ENCODE results near the gene SLC12A8. TPM values are rescaled to one million over a fixed set of nuclear protein-coding genes. Genes with fewer than 3 reads are reported as not detected.

Gene SLC12A8
- total and polyA plus RNA-seq, 5 donors from 2014 or later, result not detected

DNA sequence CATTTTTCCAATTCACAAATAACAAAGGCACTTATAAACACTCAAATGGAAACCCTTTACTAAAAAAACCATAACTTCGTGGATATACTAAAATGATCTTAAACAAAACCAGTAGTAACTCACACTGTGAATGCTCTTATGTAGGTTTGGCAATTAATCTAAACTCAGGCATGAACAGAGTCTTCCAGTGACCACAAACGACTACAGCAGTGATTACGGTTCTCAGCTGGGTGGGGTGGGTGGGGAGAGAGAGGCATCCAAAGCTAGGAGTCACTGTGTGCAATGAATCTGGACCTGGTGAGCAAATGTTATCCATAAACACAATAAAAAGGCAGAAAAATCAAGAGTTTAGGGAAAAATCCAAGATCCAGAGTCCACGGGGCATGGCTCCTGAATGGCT lies 21.3 kb downstream of the SLC12A8 start:
- Mint-ChIP-seq H3K9me3 (no peaks in the 10 kb centered on the region), H3K27me3 (peaks cover 14% of the 10 kb centered on the region), H3K4me1 (no peaks in the 10 kb centered on the region), H3K27ac (no peak overlapping the region), H3K4me3 (no peak overlapping the region), H3K36me3 (no peaks in the 10 kb centered on the region)
- Histone ChIP-seq H3K27ac (ENCODE audit: insufficient read depth, low read length, poor library complexity, severe bottlenecking) (no peak overlapping the region), H3K4me3 (ENCODE audit: low read depth, low read length) (no peak overlapping the region), H3K36me3 (ENCODE audit: control insufficient read depth, insufficient read depth, low read length) (no peaks in the 10 kb centered on the region), H3K27me3 (ENCODE audit: control insufficient read depth, insufficient read depth, low read length) (no peaks in the 10 kb centered on the region), H3K9me3 (ENCODE audit: control insufficient read depth in 2 of 2, low read length in 2 of 2) (no peaks in the 10 kb centered on the region), H3K4me1 (ENCODE audit: control insufficient read depth, insufficient read depth, low read length, poor library complexity, severe bottlenecking) (no peaks in the 10 kb centered on the region)
- ATAC-seq (ENCODE audit: low read depth in 2 of 2) (no peak), DNase-seq (no peak)

DNA sequence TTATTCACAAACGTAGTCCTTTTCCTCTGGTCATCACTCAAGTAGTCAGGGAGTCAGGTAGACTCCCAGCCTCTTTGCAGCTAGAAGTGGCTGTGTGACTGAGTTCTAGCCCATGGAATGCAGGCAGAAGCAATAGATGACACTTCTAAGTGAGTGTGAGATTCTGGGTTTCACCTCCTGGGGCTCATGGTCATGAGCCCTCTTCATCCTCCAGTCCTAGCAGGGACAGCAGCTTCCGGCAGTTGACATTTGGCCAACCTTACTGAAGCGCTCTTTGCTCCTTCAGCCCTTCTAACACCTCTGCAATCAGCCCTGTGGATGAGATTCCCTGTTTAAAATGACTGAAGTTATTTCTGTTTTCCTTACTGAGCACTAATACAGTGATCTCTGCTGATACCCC lies 21.8 kb downstream of the SLC12A8 start:
- no peak overlapping the region for H3K27ac Mint-ChIP-seq

DNA sequence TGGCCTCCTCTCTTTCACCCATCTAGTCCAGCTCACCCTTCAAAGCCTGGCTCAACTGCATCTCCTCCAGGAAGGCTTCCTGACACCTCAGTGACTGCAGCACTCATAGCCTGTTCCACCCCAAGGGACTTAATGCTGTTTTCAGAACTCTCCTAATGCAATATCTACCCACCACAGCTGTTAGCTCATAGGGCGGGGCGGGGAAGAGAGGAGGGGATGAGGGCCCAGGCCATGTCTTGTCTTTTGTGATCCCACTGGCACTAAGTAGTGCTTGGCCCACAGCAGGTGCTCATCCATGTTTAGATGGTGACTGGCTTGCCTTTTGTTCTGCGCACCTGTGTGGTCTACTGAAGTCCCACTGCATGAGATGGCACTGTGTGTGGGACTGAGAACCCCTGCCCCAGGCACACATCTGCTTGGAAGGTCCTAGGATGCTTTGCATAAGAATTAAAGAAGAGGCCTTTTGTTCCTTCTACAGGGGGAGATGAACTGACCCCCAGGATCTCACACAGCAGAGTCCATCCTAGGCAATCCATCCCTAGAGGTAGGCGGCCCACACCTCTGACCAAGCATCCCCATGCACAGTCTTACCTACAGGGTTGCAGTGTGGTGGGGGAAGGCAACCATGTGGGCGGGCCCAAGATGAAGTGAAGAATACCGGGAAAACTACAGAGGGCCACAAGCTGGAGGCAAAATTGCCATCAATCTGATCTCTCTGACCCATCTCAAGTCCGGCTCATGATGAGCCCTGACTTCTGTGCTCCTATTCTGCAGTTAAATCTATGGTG lies 23.0 kb downstream of the SLC12A8 start:
- Mint-ChIP-seq H3K4me1 (no peaks in the 10 kb centered on the region), H3K36me3 (no peaks in the 10 kb centered on the region), H3K9me3 (no peaks in the 10 kb centered on the region), H3K27ac (no peak overlapping the region), H3K4me3 (no peak overlapping the region), H3K27me3 (peaks cover 14% of the 10 kb centered on the region)
- no peak for ATAC-seq (ENCODE audit: low read depth in 2 of 2)
- Histone ChIP-seq H3K4me1 (ENCODE audit: control insufficient read depth, insufficient read depth, low read length, poor library complexity, severe bottlenecking) (no peaks in the 10 kb centered on the region), H3K27me3 (ENCODE audit: control insufficient read depth, insufficient read depth, low read length) (no peaks in the 10 kb centered on the region), H3K36me3 (ENCODE audit: control insufficient read depth, insufficient read depth, low read length) (no peaks in the 10 kb centered on the region), H3K9me3 (ENCODE audit: control insufficient read depth in 2 of 2, low read length in 2 of 2) (no peaks in the 10 kb centered on the region), H3K27ac (ENCODE audit: insufficient read depth, low read length, poor library complexity, severe bottlenecking) (no peak overlapping the region), H3K4me3 (ENCODE audit: low read depth, low read length) (no peak overlapping the region)
- DNase-seq, result no peak

More for the DNA sequence above, 21.8 kb downstream of the SLC12A8 start:
- Histone ChIP-seq H3K27ac (ENCODE audit: insufficient read depth, low read length, poor library complexity, severe bottlenecking) (no peak overlapping the region), H3K4me1 (ENCODE audit: control insufficient read depth, insufficient read depth, low read length, poor library complexity, severe bottlenecking) (no peaks in the 10 kb centered on the region), H3K4me3 (ENCODE audit: low read depth, low read length) (no peak overlapping the region), H3K27me3 (ENCODE audit: control insufficient read depth, insufficient read depth, low read length) (no peaks in the 10 kb centered on the region), H3K9me3 (ENCODE audit: control insufficient read depth in 2 of 2, low read length in 2 of 2) (no peaks in the 10 kb centered on the region), H3K36me3 (ENCODE audit: control insufficient read depth, insufficient read depth, low read length) (no peaks in the 10 kb centered on the region)
- DNase-seq (no peak), ATAC-seq (ENCODE audit: low read depth in 2 of 2) (no peak)
- H3K36me3 Mint-ChIP-seq, result no peaks in the 10 kb centered on the region
- peaks cover 14% of the 10 kb centered on the region for H3K27me3 Mint-ChIP-seq
- H3K4me1 Mint-ChIP-seq, result no peaks in the 10 kb centered on the region
- no peaks in the 10 kb centered on the region for H3K9me3 Mint-ChIP-seq
- H3K4me3 Mint-ChIP-seq, result no peak overlapping the region

DNA sequence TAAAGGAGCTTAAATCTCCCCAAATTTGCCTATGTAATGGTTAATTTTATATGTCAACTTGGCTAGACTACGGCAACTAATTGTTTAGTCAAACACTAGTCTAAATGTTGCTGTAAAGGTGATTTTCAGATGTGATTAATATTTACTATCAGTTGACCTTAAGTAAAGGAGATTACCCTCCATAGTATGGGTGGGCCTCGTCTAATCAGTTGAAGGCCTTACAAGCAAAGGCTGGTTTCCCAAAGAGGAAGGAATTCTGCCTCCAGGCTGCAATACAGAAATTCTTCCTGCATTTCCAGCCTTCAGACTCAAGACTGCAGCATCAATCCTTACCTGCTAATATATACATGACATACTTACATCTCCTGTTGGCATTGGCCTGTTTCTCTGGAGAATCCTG lies 23.6 kb downstream of the SLC12A8 start:
- no peak overlapping the region for H3K27ac ChIP-seq (ENCODE audit: insufficient read depth, low read length, poor library complexity, severe bottlenecking)
- Mint-ChIP-seq H3K4me3 (no peak overlapping the region), H3K4me1 (no peaks in the 10 kb centered on the region), H3K36me3 (no peaks in the 10 kb centered on the region), H3K27me3 (peaks cover 10% of the 10 kb centered on the region), H3K9me3 (no peaks in the 10 kb centered on the region), H3K27ac (no peak overlapping the region)
- H3K36me3 ChIP-seq (ENCODE audit: control insufficient read depth, insufficient read depth, low read length), result no peaks in the 10 kb centered on the region
- no peak overlapping the region for H3K4me3 ChIP-seq (ENCODE audit: low read depth, low read length)
- no peaks in the 10 kb centered on the region for H3K4me1 ChIP-seq (ENCODE audit: control insufficient read depth, insufficient read depth, low read length, poor library complexity, severe bottlenecking)
- H3K9me3 ChIP-seq (ENCODE audit: control insufficient read depth in 2 of 2, low read length in 2 of 2), result no peaks in the 10 kb centered on the region
- no peak for DNase-seq
- no peak for ATAC-seq (ENCODE audit: low read depth in 2 of 2)
- H3K27me3 ChIP-seq (ENCODE audit: control insufficient read depth, insufficient read depth, low read length), result no peaks in the 10 kb centered on the region

DNA sequence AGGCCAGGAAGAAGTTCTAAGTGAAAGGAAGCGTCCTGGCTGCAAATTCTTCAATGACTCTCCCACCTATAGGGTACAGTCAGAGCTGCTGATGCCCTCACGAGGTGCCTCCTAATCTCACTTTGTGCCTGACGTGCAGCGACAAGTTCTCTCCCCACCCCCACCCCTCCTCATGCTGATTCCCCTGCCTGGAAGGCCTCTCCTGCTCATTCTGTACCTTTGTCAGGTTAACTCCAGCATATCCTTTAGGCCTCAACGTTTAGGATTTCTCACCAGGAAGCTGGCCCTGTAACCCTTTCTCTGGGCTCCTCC lies 25.0 kb downstream of the SLC12A8 start:
- no peak overlapping the region for H3K4me3 Mint-ChIP-seq

DNA sequence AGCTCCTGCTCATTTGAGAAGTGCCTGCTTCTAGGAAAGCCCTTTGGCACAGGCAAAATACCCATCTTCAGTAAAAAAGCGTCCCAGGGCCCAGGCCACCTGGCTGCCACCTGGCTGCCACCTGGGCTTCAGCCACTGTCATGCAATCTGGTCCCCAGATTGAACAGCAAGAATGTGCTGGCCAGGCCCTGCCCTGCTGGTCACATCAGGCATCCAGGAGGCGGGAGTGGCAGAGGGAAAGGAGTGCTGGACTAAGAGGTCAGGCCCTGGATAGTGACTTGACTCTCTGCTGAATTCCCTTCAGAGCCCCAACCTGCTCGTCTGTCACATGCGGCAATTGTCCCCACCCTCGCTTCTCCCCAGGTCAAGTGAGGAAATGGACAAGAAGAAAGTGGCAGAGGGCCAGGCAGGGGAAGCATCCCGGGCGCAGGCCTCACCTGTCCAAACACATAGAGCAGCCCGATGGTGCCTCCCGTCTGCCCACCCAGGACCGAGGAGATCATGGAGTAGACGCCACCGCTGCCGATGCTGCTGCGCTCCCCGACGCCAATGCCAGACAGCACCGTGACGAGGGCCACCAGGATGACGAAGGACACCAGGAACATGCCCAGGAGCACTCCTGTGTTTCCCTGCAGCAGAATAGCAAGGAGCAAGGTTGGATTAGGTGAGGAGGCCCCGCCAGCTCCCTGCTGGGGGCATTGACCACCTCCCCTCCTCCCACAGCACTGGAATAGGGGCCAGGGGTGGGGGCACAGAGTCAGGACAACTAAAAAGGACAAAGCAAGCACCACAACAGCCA lies 25.5 kb downstream of the SLC12A8 start:
- no peaks in the 10 kb centered on the region for H3K9me3 ChIP-seq (ENCODE audit: control insufficient read depth in 2 of 2, low read length in 2 of 2)
- no peak for DNase-seq
- H3K4me3 ChIP-seq (ENCODE audit: low read depth, low read length), result no peak overlapping the region
- Mint-ChIP-seq H3K4me3 (no peak overlapping the region), H3K4me1 (no peaks in the 10 kb centered on the region), H3K27me3 (peaks cover 10% of the 10 kb centered on the region), H3K9me3 (no peaks in the 10 kb centered on the region), H3K27ac (peak overlapping the region in 1 of 3 donors; percentile 27), H3K36me3 (no peaks in the 10 kb centered on the region)
- H3K27me3 ChIP-seq (ENCODE audit: control insufficient read depth, insufficient read depth, low read length), result no peaks in the 10 kb centered on the region
- no peaks in the 10 kb centered on the region for H3K4me1 ChIP-seq (ENCODE audit: control insufficient read depth, insufficient read depth, low read length, poor library complexity, severe bottlenecking)
- H3K27ac ChIP-seq (ENCODE audit: insufficient read depth, low read length, poor library complexity, severe bottlenecking), result no peak overlapping the region
- no peaks in the 10 kb centered on the region for H3K36me3 ChIP-seq (ENCODE audit: control insufficient read depth, insufficient read depth, low read length)
- no peak for ATAC-seq (ENCODE audit: low read depth in 2 of 2)

More for the DNA sequence above, 25.0 kb downstream of the SLC12A8 start:
- Mint-ChIP-seq H3K27ac (no peak overlapping the region), H3K9me3 (no peaks in the 10 kb centered on the region), H3K4me1 (no peaks in the 10 kb centered on the region), H3K36me3 (no peaks in the 10 kb centered on the region), H3K27me3 (peaks cover 10% of the 10 kb centered on the region)
- Histone ChIP-seq H3K4me3 (ENCODE audit: low read depth, low read length) (no peak overlapping the region), H3K9me3 (ENCODE audit: control insufficient read depth in 2 of 2, low read length in 2 of 2) (no peaks in the 10 kb centered on the region), H3K36me3 (ENCODE audit: control insufficient read depth, insufficient read depth, low read length) (no peaks in the 10 kb centered on the region), H3K27me3 (ENCODE audit: control insufficient read depth, insufficient read depth, low read length) (no peaks in the 10 kb centered on the region), H3K4me1 (ENCODE audit: control insufficient read depth, insufficient read depth, low read length, poor library complexity, severe bottlenecking) (no peaks in the 10 kb centered on the region), H3K27ac (ENCODE audit: insufficient read depth, low read length, poor library complexity, severe bottlenecking) (no peak overlapping the region)
- ATAC-seq (ENCODE audit: low read depth in 2 of 2) (no peak), DNase-seq (no peak)

DNA sequence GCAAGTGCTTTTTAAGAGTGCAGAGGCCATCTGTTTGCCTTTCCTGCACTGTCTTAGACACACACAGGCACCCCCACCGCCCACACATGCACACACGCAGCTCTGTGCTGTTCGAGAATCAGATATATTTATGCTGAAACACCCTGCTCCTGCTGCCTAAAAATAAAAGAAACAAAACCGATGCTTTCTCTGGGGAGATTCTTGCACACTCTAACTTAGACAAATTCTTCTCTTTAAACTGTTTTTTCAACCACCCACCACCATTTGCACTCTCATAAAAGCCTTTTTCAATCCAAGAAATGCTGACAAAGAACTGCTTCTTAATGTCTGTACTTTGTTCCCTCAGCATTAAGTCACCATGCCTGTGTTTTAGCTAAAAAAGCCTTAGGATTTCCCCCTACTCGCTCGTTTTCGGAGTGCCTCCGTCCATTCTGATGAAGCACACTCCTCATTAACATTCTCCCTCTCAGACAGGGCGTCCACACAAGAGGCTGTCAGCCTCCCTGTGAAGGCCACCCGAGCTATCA lies 26.2 kb downstream of the SLC12A8 start:
- H3K27ac ChIP-seq (ENCODE audit: insufficient read depth, low read length, poor library complexity, severe bottlenecking), result no peak overlapping the region
- H3K27ac Mint-ChIP-seq, result peak overlapping the region in 1 of 3 donors; percentile 27
- no peaks in the 10 kb centered on the region for H3K4me1 Mint-ChIP-seq
- H3K36me3 ChIP-seq (ENCODE audit: control insufficient read depth, insufficient read depth, low read length), result no peaks in the 10 kb centered on the region
- no peaks in the 10 kb centered on the region for H3K9me3 Mint-ChIP-seq
- no peak for ATAC-seq (ENCODE audit: low read depth in 2 of 2)
- no peaks in the 10 kb centered on the region for H3K36me3 Mint-ChIP-seq
- no peak overlapping the region for H3K4me3 ChIP-seq (ENCODE audit: low read depth, low read length)
- H3K27me3 ChIP-seq (ENCODE audit: control insufficient read depth, insufficient read depth, low read length), result no peaks in the 10 kb centered on the region
- no peak for DNase-seq
- no peak overlapping the region for H3K4me3 Mint-ChIP-seq
- peaks cover 10% of the 10 kb centered on the region for H3K27me3 Mint-ChIP-seq
- no peaks in the 10 kb centered on the region for H3K4me1 ChIP-seq (ENCODE audit: control insufficient read depth, insufficient read depth, low read length, poor library complexity, severe bottlenecking)
- H3K9me3 ChIP-seq (ENCODE audit: control insufficient read depth in 2 of 2, low read length in 2 of 2), result no peaks in the 10 kb centered on the region

All from CD4-positive, CD25-positive, alpha-beta regulatory T cell (primary cell).